Coronary artery (tissue), 2 donors: ENCODE results near the gene SCAPER.

Experiments used
- DNase-seq: peaks from one replicate; pipeline ENCODE4 v3.0.0-alpha.2; 2017; ENCODE audit warnings: low spot score
- H3K27ac ChIP-seq, 2 donors: fragments of 200-600 bp; sonication (generic); one replicate each; pipeline ENCODE4 v1.5.1; 2016 to 2019
- H3K4me3 ChIP-seq: fragments of 200-600 bp; sonication (generic); 2 replicates; pipeline ENCODE4 v1.5.1; 2016; ENCODE audit warnings: mild to moderate bottlenecking, moderate library complexity
- CTCF ChIP-seq: fragments of 200-600 bp; sonication (generic); IDR thresholded peaks from one replicate; pipeline ENCODE4 v1.5.1; 2019; ENCODE audit warnings: antibody characterized with exemption

Gene SCAPER

GRCh38 chr15:76565366-76565765 lies 339.8 kb downstream of the SCAPER start:
- no peak overlapping the region for H3K27ac ChIP-seq
- DNase-seq = no peak
- no peak overlapping the region for H3K4me3 ChIP-seq
- TF ChIP-seq CTCF = no peak

- no peak overlapping the region for H3K4me3 ChIP-seq
- DNase-seq = no peak
- TF ChIP-seq CTCF = no peak
- no peak overlapping the region for H3K27ac ChIP-seq
These were observed 349.9 kb downstream of the SCAPER start for GRCh38 chr15:76555247-76555646.

GRCh38 chr15:76553564-76553963 lies 351.6 kb downstream of the SCAPER start:
- no peak overlapping the region for H3K27ac ChIP-seq
- DNase-seq = no peak
- TF ChIP-seq CTCF = no peak
- H3K4me3 ChIP-seq = no peak overlapping the region

- H3K27ac ChIP-seq = no peak overlapping the region
- TF ChIP-seq CTCF = no peak
- no peak for DNase-seq
- H3K4me3 ChIP-seq = no peak overlapping the region
These were observed 352.0 kb downstream of the SCAPER start for GRCh38 chr15:76553102-76553501.

- Histone ChIP-seq H3K27ac (no peak overlapping the region), H3K4me3 (no peak overlapping the region)
- DNase-seq = no peak
- TF ChIP-seq CTCF = no peak
These were observed 358.3 kb downstream of the SCAPER start for GRCh38 chr15:76546805-76547204.

- DNase-seq = no peak
- no peak for TF ChIP-seq CTCF
- Histone ChIP-seq H3K27ac (no peak overlapping the region), H3K4me3 (no peak overlapping the region)
These were observed 371.1 kb downstream of the SCAPER start for GRCh38 chr15:76533995-76534394.

- Histone ChIP-seq H3K27ac (no peak overlapping the region), H3K4me3 (no peak overlapping the region)
- no peak for TF ChIP-seq CTCF
- DNase-seq = no peak
These were observed 371.9 kb downstream of the SCAPER start for GRCh38 chr15:76533060-76533820.
